ENCODE measurements around the gene INSR. TPM values are rescaled to one million over a fixed set of nuclear protein-coding genes. Genes with fewer than 3 reads are reported as not detected.

Gene INSR
- total and polyA plus RNA-seq, 7 donors: 3.0 to 83.1 (median 67.1) TPM

GRCh38 chr19:7098701-7099596 is 195.3 kb downstream of the INSR start:
- Histone ChIP-seq H3K4me3 (peak overlapping the region; percentile 64 to 71 (median 70)), H3K36me3 (peaks cover 0 to 3% (median 0%) of the 10 kb centered on the region in 4 donors), H3K27ac (peak overlapping the region; percentile 95 to 98 (median 98)), H3K9me3 (peaks cover 0 to 6% (median 2%) of the 10 kb centered on the region in 4 donors), H3K27me3 (no peaks in the 10 kb centered on the region), H3K4me1 (peaks cover 0 to 14% (median 11%) of the 10 kb centered on the region in 4 donors)
- 0% methylated on average over 78 of the region's 78 CpGs for WGBS, 2 donors
- peak; percentile 20 to 66 (median 50) for TF ChIP-seq POLR2AphosphoS5 (IDR thresholded peaks at IDR 0.05)
- peak in 1 of 2 donors; percentile 48 for TF ChIP-seq POLR2A (IDR thresholded peaks at IDR 0.05)
- no peak for TF ChIP-seq CTCF (IDR thresholded peaks at IDR 0.05)
- no peak for TF ChIP-seq EP300 (IDR thresholded peaks at IDR 0.05)
- peak; percentile 97 for DNase-seq
- intact Hi-C loops (cut with DNase I): no loop called here

DNA sequence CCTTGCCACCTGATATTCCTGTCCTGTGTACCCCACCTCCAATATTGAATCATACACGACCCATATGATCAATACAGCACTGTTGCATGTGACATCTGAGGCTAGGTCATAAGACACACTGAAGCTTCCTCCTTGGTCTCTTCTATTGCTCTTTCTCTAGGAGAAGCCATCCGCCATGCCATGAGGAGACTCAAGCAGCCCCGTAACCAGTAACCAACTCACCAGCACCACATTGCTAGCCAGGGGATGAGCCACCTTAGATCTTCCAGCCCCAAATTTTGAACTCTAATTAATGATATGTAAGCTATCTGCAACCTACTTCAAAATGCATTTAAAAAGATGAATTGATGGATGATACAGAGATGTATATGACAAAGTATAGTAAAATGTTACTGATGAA is 196.1 kb downstream of the INSR start:
- Histone ChIP-seq H3K9me3 (peaks cover 0 to 12% (median 3%) of the 10 kb centered on the region in 4 donors), H3K27ac (peak overlapping the region in 3 of 4 donors; percentile 95 to 98 (median 97)), H3K4me1 (peaks cover 0 to 14% (median 11%) of the 10 kb centered on the region in 4 donors), H3K36me3 (peaks cover 0 to 3% (median 0%) of the 10 kb centered on the region in 4 donors), H3K27me3 (no peaks in the 10 kb centered on the region), H3K4me3 (peak overlapping the region in 3 of 4 donors; percentile 70 to 71 (median 70))
- DNase-seq: no peak
- WGBS, 2 donors: 96 to 98% methylated on average over 3 of the region's 3 CpGs
- intact Hi-C loops (cut with DNase I): no loop called here
- no peak for TF ChIP-seq EP300 (IDR thresholded peaks at IDR 0.05)
- no peak for TF ChIP-seq POLR2AphosphoS5 (IDR thresholded peaks at IDR 0.05)
- no peak for TF ChIP-seq CTCF (IDR thresholded peaks at IDR 0.05)
- TF ChIP-seq POLR2A (IDR thresholded peaks at IDR 0.05): no peak

GRCh38 chr19:7088999-7089398 is 205.2 kb downstream of the INSR start:
- Histone ChIP-seq H3K27ac (no peak overlapping the region), H3K4me3 (no peak overlapping the region), H3K4me1 (no peaks in the 10 kb centered on the region), H3K36me3 (peaks cover 4 to 33% (median 7%) of the 10 kb centered on the region in 4 donors), H3K9me3 (peaks cover 23 to 58% (median 36%) of the 10 kb centered on the region in 4 donors), H3K27me3 (no peaks in the 10 kb centered on the region)
- no peak for TF ChIP-seq EP300 (IDR thresholded peaks at IDR 0.05)
- TF ChIP-seq POLR2A (IDR thresholded peaks at IDR 0.05): no peak
- TF ChIP-seq POLR2AphosphoS5 (IDR thresholded peaks at IDR 0.05): no peak
- TF ChIP-seq CTCF (IDR thresholded peaks at IDR 0.05): no peak
- WGBS, 2 donors: 83 to 92% methylated on average over 6 of the region's 6 CpGs
- intact Hi-C loops (cut with DNase I): no loop called here
- DNase-seq: no peak

DNA sequence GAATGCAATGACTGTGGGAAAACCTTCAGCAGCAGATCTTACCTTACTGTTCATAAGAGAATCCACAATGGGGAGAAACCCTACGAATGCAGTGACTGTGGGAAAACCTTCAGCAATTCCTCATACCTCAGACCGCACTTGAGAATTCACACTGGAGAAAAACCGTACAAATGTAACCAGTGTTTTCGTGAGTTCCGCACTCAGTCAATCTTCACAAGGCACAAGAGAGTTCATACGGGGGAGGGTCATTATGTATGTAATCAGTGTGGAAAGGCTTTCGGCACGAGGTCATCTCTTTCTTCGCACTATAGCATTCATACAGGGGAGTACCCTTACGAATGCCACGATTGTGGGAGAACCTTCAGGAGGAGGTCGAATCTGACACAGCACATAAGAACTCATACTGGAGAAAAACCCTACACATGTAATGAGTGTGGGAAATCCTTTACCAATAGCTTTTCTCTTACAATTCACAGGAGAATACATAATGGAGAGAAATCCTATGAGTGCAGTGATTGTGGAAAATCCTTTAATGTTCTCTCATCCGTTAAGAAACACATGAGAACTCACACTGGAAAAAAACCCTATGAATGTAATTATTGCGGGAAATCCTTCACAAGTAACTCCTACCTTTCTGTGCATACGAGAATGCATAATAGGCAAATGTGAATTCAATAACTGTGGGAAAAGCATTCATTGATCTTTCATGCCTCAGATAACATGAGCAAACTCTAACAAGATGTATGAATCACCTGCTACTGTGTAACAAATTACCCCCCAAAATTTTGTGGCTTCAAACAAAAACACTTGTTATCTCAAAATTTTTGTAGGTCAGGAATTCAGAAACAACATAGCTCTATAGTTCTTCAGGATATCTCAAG is 210.9 kb downstream of the INSR start:
- Histone ChIP-seq H3K36me3 (peaks cover 57 to 72% (median 63%) of the 10 kb centered on the region in 4 donors), H3K27me3 (no peaks in the 10 kb centered on the region), H3K9me3 (peaks cover 57 to 83% (median 78%) of the 10 kb centered on the region in 4 donors), H3K4me3 (no peak overlapping the region), H3K4me1 (no peaks in the 10 kb centered on the region), H3K27ac (no peak overlapping the region)
- intact Hi-C loops (cut with DNase I): no loop called here
- no peak for DNase-seq
- WGBS, 2 donors: 99% methylated on average over 15 of the region's 15 CpGs
- TF ChIP-seq POLR2A (IDR thresholded peaks at IDR 0.05) (no peak), EP300 (IDR thresholded peaks at IDR 0.05) (no peak), POLR2AphosphoS5 (IDR thresholded peaks at IDR 0.05) (no peak), CTCF (IDR thresholded peaks at IDR 0.05) (no peak)
